Large intestine (tissue), 3 donors: Measurements from ENCODE around the gene ZACN. TPM values are rescaled to one million over a fixed set of nuclear protein-coding genes. Genes with fewer than 3 reads are reported as not detected.
"Not testable (repeated sequence)": the region's sequence is repeated elsewhere in the genome, so short reads cannot be mapped to it uniquely, and the experiment has no call there.

Experiments
- DNase-seq, 2 donors: peaks; one replicate each; pipeline versions ENCODE4 v3.0.0 to v3.0.0-alpha.2; 2013
- H3K27ac ChIP-seq: one replicate; pipeline ENCODE4 v1.5.1; 2013; ENCODE audit warnings: low read length
- H3K27me3 ChIP-seq: 2 replicates; pipeline ENCODE4 v1.6.1; 2013; ENCODE audit warnings: low read length; ENCODE audit not compliant: control insufficient read depth, insufficient read depth
- H3K36me3 ChIP-seq: 2 replicates; pipeline ENCODE4 v1.6.1; 2013; ENCODE audit warnings: low read length; ENCODE audit not compliant: control insufficient read depth, insufficient read depth
- H3K4me1 ChIP-seq: one replicate; pipeline ENCODE4 v1.6.1; 2013; ENCODE audit warnings: low read length; ENCODE audit not compliant: control insufficient read depth, insufficient read depth
- H3K4me3 ChIP-seq: one replicate; pipeline ENCODE4 v1.5.1; 2013; ENCODE audit warnings: low read length
- H3K9me3 ChIP-seq: one replicate; pipeline ENCODE4 v1.6.1; 2013; ENCODE audit warnings: mild to moderate bottlenecking, low read depth, low read length, moderate library complexity; ENCODE audit not compliant: control insufficient read depth
- WGBS: methylation state at CpG from one replicate; pipeline ENCODE4 v1.1.5; 2013; ENCODE audit warnings: low lambda C conversion rate; ENCODE audit not compliant: insufficient coverage; 5-methylcytosine and 5-hydroxymethylcytosine counted together
- polyA plus RNA-seq: library from polyadenylated mRNA; unstranded; fragments of 120-200 nt; gene quantifications from one replicate; pipeline ENCODE4 v1.2.1, GENCODE V29; 2013

Gene ZACN
- polyA plus RNA-seq, 1 donor = 23.7 TPM

DNA sequence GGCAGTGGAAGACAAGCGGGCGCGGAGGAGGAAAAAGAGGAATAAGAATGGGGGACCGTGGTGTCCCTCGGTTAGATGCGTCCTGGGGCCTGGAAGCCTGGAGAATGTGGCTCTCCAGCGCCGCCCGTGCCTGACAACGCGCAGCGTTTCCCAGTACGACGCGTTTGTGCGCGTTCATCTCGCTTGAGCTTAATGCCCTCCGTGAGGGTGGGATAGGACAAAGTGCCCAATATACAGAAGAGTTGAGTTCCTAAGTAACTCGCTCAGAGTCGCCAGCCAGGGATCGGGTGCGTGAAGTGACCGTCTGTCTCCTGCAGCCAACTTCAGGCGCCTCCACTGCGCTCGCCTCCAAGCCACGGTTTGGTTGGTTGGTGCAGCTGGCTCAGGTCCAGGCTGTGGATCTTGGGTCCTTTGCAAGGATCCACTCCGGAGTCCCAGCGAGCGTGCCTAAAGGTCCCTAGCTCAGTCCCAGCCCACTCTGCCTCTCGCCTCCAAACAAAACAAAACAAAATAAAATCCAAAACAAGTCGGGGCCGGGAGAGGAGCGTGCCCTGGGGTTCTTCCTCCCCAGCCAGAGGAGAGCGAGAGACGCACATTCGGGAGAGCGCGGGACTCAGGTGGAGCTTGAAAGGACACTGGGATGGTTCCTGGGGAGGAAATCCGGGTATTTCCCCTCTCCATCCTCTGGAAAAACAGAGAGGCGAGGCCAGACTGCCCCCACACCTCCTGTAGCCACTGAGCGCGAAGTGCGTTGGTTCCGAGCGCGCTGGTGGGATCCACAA lies 3.4 kb upstream of the ZACN start:
- H3K4me1 ChIP-seq = peaks cover 42% of the 10 kb centered on the region
- peak in 1 of 2 donors; percentile 47 for DNase-seq

DNA sequence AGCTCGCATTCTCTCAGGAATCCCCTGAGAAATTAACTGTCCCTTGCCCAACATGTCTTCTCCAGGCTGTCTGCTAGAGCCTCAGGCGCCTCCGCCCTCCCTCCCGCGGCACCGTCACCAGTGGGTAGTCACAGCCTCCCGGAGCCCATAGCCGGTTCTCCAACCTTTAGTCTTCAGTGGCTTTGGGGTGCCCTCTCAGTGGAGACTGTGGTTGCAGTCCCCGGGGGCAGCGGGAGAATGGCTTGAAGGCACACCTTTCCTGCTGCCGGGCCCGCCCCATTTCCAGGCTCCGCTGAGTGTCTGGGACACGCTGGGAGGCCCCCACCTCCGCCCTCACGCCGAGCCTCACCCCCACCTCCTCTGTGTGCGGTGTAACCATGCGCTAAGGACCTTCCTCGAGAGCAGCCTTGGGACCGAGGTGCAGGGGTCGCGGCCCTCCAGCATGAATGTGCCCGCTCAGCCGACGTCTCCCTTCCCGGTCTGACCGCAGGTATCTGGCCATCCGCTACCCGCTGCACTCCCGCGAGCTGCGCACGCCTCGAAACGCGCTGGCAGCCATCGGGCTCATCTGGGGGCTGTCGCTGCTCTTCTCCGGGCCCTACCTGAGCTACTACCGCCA lies 2.7 kb upstream of the ZACN start:
- Histone ChIP-seq H3K4me3 (no peak overlapping the region), H3K4me1 (peaks cover 38% of the 10 kb centered on the region), H3K27me3 (peaks cover 67% of the 10 kb centered on the region), H3K27ac (no peak overlapping the region), H3K9me3 (peaks cover 8% of the 10 kb centered on the region), H3K36me3 (no peaks in the 10 kb centered on the region)
- peak in 1 of 2 donors; percentile 20 for DNase-seq
- WGBS = no CpG with 5 or more reads among the region's 41 CpGs

More for the DNA sequence above, 3.4 kb upstream of the ZACN start:
- Histone ChIP-seq H3K27ac (no peak overlapping the region), H3K36me3 (no peaks in the 10 kb centered on the region), H3K27me3 (peaks cover 67% of the 10 kb centered on the region), H3K4me3 (peak overlapping the region; percentile 11), H3K9me3 (peaks cover 8% of the 10 kb centered on the region)
- no CpG with 5 or more reads among the region's 48 CpGs for WGBS

DNA sequence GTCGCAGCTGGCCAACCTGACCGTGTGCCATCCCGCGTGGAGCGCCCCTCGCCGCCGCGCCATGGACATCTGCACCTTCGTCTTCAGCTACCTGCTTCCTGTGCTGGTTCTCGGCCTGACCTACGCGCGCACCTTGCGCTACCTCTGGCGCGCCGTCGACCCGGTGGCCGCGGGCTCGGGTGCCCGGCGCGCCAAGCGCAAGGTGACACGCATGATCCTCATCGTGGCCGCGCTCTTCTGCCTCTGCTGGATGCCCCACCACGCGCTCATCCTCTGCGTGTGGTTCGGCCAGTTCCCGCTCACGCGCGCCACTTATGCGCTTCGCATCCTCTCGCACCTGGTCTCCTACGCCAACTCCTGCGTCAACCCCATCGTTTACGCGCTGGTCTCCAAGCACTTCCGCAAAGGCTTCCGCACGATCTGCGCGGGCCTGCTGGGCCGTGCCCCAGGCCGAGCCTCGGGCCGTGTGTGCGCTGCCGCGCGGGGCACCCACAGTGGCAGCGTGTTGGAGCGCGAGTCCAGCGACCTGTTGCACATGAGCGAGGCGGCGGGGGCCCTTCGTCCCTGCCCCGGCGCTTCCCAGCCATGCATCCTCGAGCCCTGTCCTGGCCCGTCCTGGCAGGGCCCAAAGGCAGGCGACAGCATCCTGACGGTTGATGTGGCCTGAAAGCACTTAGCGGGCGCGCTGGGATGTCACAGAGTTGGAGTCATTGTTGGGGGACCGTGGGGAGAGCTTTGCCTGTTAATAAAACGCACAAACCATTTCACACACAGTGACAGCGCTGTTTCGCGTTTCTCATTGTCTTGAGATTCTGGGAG lies 2.0 kb upstream of the ZACN start:
- Histone ChIP-seq H3K27ac (no peak overlapping the region), H3K27me3 (peaks cover 67% of the 10 kb centered on the region), H3K9me3 (peaks cover 8% of the 10 kb centered on the region), H3K36me3 (no peaks in the 10 kb centered on the region), H3K4me3 (no peak overlapping the region), H3K4me1 (peaks cover 38% of the 10 kb centered on the region)
- WGBS = no CpG with 5 or more reads among the region's 82 CpGs
- DNase-seq = peak in 1 of 2 donors; percentile 40

DNA sequence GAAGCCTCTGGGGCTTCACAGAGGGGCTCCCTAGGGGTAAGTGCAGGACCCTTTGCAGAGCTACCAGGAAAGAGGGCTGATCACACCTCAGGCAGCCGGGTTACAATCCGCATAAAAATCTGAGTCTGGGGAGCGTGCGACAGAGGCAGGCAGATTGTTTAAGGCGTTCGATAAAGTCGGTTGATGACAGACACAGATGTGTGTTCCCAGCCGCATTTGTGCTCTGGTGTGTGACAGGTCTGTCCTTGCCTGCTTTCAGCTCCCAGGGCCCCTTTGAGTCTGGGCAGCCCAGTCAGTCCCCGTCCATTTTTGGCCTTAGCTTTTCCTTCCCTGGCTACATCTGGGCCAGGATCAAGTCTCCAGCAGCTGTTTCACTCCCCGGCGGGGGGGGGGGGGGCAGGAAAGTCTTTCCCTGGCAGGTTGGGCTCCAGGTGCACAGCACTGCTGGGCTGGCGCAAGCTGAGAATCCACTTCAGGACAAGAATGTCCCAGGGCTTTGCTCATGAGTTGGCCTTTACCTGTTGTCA lies 1.3 kb upstream of the ZACN start:
- WGBS = no CpG with 5 or more reads among the region's 12 CpGs
- Histone ChIP-seq H3K4me1 (peaks cover 38% of the 10 kb centered on the region), H3K27ac (no peak overlapping the region), H3K27me3 (peaks cover 67% of the 10 kb centered on the region), H3K4me3 (no peak overlapping the region), H3K9me3 (peaks cover 8% of the 10 kb centered on the region), H3K36me3 (peaks cover 4% of the 10 kb centered on the region)
- no peak for DNase-seq

DNA sequence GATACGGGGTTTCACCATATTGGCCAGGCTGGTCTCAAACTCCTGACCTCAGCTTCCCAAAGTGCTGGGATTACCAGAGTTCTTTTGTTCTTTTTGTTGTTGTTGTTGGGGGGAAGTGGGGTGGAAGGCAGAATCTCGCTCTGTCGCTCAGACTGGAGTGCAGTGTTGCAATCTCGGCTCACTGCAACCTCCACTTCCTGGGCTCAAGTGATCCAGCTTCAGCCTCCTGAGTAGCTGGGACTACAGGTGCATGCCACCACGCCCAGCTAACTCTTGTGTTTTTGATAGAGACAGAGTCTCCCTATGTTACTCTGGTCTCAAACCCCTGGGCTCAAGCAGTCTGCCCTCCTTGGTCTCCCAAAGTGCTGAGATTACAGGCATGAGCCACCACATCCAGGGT lies 612 bp upstream of the ZACN start:
- H3K36me3 ChIP-seq = peaks cover 11% of the 10 kb centered on the region
- H3K27ac ChIP-seq, H3K4me3 ChIP-seq, DNase-seq, H3K9me3 ChIP-seq: not testable (repeated sequence)
- H3K4me1 ChIP-seq = peaks cover 38% of the 10 kb centered on the region
- WGBS = no CpG with 5 or more reads among the region's 5 CpGs
- H3K27me3 ChIP-seq = peaks cover 66% of the 10 kb centered on the region

DNA sequence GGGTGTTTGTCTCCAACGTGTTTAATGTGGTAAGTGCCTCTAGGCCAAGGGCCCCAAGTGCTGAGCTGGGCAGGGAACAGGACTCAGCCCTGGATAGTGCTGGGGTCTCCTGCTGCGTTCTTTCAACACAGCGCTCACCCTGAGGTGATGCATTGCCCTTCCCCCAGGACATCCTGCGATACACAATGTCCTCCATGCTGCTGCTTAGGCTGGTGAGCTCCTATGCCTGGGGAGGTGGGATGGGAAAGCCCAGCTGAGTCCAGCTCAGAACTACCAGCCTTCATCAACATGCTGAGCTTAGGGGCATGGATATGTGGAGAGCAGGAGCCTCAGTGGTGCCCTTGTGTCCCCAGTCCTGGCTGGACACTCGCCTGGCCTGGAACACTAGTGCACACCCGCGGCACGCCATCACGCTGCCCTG lies 563 bp downstream of the ZACN start:
- DNase-seq = no peak
- WGBS = no CpG with 5 or more reads among the region's 9 CpGs
- peaks cover 54% of the 10 kb centered on the region for H3K27me3 ChIP-seq

DNA sequence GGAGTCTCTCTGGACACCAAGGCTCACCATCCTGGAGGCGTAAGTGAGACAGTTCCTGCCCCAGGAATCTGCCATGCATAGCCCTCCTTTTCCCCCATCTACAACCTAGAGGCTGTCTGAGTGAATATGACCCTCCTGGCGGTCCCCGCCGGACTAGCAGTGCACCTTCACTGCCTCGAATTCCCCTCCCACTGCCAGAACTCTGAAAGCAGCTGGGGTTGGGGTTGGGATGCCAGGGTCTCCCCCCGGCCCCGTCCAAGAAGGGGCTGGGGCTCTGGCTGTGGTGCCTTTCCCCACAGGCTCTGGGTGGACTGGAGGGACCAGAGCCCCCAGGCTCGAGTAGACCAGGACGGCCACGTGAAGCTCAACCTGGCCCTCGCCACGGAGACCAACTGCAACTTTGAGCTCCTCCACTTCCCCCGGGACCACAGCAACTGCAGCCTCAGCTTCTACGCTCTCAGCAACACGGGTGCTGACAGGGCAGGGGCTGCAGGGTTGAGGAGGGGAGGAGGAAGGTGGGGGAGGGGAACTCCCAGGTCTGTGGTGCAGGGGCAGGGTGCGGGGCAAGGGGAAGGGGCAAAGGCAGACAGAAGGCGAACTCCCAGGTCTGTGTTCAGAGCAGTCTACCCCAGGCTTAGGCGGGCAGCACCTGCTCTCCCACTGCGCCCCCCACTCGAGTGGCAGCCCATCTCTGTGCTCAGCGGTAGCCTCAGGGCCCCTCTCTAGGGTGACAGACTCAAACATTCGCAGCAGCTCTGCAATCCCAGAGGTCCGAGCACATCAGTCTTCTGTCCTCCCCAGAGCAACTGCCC lies 1.2 kb downstream of the ZACN start:
- Histone ChIP-seq H3K27ac (no peak overlapping the region), H3K4me3 (no peak overlapping the region), H3K9me3 (peaks cover 4% of the 10 kb centered on the region), H3K4me1 (peaks cover 29% of the 10 kb centered on the region), H3K27me3 (peaks cover 48% of the 10 kb centered on the region), H3K36me3 (peaks cover 29% of the 10 kb centered on the region)
- no CpG with 5 or more reads among the region's 23 CpGs for WGBS
- DNase-seq = no peak

More for the DNA sequence above, 563 bp downstream of the ZACN start:
- Histone ChIP-seq H3K4me3 (no peak overlapping the region), H3K9me3 (peaks cover 7% of the 10 kb centered on the region), H3K27ac (no peak overlapping the region), H3K36me3 (peaks cover 23% of the 10 kb centered on the region), H3K4me1 (peaks cover 33% of the 10 kb centered on the region)

DNA sequence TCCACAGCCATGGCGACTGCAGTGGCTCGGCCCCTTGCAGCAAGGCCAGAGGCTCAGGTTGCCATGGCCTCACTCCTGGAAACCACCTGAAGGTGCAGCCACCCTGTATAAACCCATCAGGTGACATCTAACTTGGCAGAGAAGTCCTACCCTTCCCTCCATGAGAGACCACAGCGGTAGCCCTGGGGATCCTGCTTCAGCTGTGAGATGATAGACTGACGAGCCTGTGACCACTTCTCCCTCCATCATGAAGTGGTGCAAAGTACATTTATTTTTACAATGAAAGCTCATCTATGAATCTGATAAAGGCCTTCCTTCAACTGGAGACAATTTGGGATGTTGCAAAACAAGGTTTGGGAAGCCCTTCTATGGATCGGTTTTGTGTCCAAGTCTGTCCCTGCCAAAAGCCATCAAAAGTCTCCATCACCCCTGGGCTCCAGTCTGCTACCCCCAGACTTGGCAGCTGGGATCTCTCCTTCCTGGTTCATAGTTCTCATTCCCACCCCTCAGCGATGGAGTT lies 1.8 kb downstream of the ZACN start:
- WGBS = no CpG with 5 or more reads among the region's 6 CpGs
- H3K4me3 ChIP-seq = no peak overlapping the region
- peaks cover 36% of the 10 kb centered on the region for H3K36me3 ChIP-seq
- no peak overlapping the region for H3K27ac ChIP-seq
- H3K27me3 ChIP-seq = peaks cover 41% of the 10 kb centered on the region
- H3K9me3 ChIP-seq = peaks cover 4% of the 10 kb centered on the region
- DNase-seq = peak in 1 of 2 donors; percentile 16
- H3K4me1 ChIP-seq = peaks cover 22% of the 10 kb centered on the region

DNA sequence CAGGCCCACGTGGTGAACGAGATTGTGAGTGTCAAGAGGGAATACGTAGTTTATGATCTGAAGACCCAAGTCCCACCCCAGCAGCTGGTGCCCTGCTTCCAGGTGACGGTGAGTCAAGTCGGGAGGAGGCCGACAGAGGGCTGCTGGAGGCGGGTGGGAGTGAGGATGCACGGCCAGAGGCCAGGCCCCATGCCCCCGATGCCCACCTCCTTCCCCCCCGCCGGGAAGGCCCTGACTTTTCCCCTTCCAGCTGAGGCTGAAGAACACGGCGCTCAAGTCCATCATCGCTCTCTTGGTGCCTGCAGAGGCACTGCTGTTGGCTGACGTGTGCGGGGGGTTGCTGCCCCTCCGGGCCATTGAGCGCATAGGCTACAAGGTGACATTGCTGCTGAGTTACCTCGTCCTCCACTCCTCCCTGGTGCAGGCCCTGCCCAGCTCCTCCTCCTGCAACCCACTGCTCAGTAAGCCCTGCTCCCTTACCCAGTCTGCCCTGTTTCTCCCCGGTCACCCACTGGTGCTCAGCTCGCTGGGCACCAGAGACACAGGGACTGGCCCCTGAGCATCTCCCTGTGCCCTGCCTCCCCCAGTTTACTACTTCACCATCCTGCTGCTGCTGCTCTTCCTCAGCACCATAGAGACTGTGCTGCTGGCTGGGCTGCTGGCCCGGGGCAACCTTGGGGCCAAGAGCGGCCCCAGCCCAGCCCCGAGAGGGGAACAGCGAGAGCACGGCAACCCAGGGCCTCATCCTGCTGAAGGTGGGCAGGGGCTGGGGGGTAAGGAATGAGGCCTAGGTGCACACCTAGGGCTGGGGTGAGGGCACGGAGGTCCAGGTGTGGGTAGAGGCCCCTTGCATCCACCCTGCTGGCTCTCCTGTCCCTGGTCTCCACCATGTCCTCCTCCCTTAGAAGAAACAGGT lies 2.6 kb downstream of the ZACN start:
- Histone ChIP-seq H3K9me3 (peaks cover under 1% of the 10 kb centered on the region), H3K27me3 (peaks cover 34% of the 10 kb centered on the region), H3K4me3 (no peak overlapping the region), H3K27ac (no peak overlapping the region), H3K36me3 (peaks cover 43% of the 10 kb centered on the region), H3K4me1 (peaks cover 18% of the 10 kb centered on the region)
- DNase-seq = peak in 1 of 2 donors; percentile 37
- WGBS = no CpG with 5 or more reads among the region's 27 CpGs
